GM12865 (cell line): Measurements from ENCODE around the gene CIAO1.
"Not testable (repeated sequence)": the region's sequence is repeated elsewhere in the genome, so short reads cannot be mapped to it uniquely, and the experiment has no call there.

Source experiments
- DNase-seq: peaks from one replicate; pipeline ENCODE4 v3.0.0; 2010; ENCODE audit warnings: low read depth
- H3K4me3 ChIP-seq: 2 replicates; pipeline ENCODE4 v1.5.1; 2011; ENCODE audit warnings: mild to moderate bottlenecking, low read depth, low read length, control low read depth
- CTCF ChIP-seq: IDR thresholded peaks from 2 replicates; pipeline ENCODE4 v1.5.1; 2011; ENCODE audit warnings: low read length, control low read depth, low read depth, inconsistent platforms; ENCODE audit not compliant: insufficient read depth; ENCODE audit errors: missing control alignments

The CIAO1 gene

DNA sequence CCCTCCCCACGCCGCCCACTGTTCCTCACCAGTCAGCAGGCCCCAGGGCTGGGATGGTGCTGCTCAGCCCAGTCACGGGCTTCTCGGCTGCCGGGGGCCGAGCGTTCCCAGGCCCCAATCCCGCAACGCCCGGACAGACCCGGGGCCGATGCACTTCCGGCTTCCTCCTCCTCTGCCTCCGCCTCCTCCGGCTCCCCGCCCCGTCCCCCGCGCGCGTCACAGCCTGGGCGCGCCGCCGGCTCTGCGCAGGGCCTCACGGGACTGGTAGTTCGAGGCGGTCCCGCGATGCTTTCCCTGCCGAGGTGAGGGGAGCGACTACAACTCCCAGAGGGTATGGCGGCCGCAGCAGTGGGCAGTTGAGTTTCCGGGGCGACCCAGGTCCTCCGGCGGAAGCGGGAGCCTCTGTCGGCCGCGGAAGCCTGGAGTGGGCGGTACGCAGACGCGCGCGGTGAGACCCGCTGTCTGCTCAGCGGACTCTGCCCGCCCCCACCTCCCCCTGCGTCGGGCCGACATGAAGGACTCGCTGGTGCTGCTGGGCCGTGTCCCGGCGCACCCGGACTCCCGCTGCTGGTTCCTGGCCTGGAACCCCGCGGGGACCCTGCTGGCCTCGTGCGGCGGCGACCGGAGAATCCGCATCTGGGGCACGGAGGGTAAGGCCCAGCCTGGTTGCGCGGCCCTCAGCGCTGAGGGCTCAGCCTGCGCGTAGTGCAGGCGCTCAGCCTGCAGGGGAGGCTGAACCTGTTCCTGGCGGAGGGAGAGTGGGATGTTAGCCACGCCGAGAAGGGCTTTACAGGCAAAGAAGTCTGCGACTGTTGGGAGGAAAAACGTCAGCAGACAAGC, at the start of gene CIAO1, which contains the start of gene TMEM127:
Gene CIAO1 (plus strand): TSS at position 386 of the 840 bp plus-strand sequence. CDS start 126 bp downstream, at position 512.
Gene TMEM127 (minus strand): TSS at position 158 of the 840 bp plus-strand sequence. CDS start 616 bp downstream, outside the sequence.
- DNase-seq: peak; percentile 99
- H3K4me3 ChIP-seq: peak within 1 kb of the TSS; percentile 88
- TF ChIP-seq CTCF: peak; percentile 33

DNA sequence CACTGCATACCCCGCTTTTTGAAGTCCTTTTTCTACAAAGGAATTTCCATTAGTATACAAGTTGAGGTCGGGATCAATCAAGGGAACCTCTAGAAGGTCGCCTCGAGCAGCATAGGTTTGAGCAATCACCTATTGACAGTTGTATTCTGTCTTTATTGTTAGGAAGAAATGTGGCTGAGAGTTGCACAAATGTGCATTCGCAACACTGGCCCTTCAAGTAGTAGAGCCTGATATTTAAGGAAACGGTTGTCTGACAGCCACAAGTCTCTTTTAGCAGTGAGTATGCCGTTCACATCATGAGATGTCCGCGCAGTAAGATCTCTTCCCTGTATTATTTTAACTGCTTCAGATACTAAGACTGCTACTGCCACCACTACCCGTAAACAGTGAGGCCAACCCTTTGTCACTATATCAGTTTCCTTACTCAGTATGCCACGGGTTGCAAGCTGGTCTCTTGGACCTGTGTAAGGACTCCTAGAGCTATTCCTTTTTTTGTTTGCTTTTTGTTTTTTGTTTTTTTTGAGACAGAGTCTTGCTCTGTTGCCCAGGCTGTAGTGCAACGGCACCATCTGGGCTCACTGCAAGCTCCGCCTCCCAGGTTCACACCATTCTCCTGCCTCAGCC, 47.4 kb upstream of the CIAO1 start:
- DNase-seq: no peak
- no peak overlapping the region for H3K4me3 ChIP-seq
- no peak for TF ChIP-seq CTCF

GRCh38 chr2:96219959-96220358, 46.1 kb upstream of the CIAO1 start:
- H3K4me3 ChIP-seq: not testable (repeated sequence)

GRCh38 chr2:96221106-96221505, 44.9 kb upstream of the CIAO1 start:
- not testable (repeated sequence) for H3K4me3 ChIP-seq, DNase-seq

More at GRCh38 chr2:96219959-96220358, 46.1 kb upstream of the CIAO1 start:
- DNase-seq: not testable (repeated sequence)

DNA sequence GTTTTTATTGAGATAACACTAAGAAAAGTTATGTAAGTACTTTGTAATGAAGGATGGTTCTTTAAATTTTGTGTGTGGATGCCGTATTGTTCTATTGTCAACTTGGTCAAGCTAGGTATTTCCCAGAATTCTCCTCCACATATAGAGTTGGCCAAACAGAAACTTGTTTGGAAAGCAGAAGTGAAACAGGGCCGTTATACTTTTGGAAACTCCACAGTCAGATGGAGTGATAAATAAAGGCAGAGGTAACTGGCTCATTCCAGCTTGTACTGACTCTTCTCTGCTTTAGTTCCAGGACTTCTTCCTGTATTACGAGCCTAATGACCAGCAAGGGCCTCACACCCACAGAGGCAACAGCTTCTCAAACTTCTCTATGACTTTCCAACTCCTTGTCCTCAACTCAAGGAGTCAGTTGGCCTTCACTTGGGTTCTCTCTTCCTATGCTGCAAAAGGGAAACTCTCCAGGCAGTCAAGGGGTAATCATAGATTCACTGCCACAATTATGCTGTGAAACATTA, 41.0 kb upstream of the CIAO1 start:
- TF ChIP-seq CTCF: no peak
- H3K4me3 ChIP-seq: no peak overlapping the region; the same call in 1 of the 2 replicates
- DNase-seq: peak; percentile 80

DNA sequence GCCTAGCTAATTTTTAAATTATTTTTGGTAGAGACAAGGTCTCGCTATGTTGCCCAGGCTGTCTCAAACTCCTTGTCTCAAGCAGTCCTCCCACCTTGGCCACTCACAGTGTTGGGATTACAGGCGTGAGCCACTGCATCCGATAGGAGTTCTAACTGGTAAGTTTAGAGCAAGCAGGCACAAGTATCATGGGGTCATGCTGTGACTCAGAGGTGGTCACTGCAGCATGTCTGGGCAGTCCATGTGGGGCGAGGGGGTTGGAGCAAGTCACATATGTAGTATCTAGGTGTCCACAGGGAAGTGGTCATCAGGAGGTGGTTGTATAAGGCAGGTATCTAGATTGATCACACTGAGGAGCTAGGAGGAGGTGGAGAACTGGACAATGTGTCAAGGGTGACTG, 34.7 kb upstream of the CIAO1 start:
- DNase-seq: no peak
- no peak for TF ChIP-seq CTCF
- H3K4me3 ChIP-seq: no peak overlapping the region

- no peak for TF ChIP-seq CTCF
- H3K4me3 ChIP-seq: no peak overlapping the region
- DNase-seq: no peak
These were observed 32.6 kb upstream of the CIAO1 start for GRCh38 chr2:96233436-96233835.
